ENCODE data around the gene CARS2.

DNA sequence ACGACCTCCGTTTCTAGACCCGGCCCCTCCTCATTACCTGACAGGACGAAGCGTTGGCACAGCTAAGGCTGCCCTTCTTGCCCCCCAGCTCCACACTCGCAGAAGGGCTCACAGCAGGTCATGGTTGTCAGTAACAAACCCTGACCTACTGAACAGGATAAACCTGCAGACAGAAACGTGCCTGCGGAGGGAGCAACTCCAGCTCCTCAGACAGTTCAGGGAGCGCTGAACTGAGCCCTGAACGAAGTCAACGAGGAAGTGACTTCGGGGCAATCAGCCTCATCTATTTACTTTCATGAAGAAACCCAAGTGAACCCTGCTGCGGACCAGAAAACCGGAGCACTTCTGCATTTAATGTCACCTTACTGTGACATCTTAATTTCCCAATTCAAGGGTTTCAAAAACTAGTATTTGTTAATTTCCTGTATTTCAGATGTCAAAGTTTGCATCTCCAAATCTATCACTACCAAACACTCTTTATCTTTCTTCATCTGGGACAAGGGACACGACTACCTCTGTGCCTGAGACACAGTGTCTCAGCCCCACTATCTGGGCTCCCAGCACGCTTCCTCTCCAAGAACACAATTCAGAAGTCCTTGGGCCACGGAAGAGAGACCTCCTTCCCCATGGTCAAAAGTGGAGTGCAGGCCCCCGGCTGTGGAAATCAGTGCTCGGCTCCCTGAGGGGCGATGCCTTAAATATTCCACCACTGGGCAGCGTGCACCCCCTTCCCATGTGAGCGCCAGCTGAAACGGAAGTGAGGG is 40.2 kb downstream of the CARS2 start:
- TF ChIP-seq POLR2A (IDR thresholded peaks at IDR 0.05; ENCODE audit: low read depth, low read length) (no peak), POLR2AphosphoS5 (IDR thresholded peaks at IDR 0.05; ENCODE audit: low read depth, low read length) (no peak), TAF1 (IDR thresholded peaks at IDR 0.05; ENCODE audit: low read depth, low read length) (no peak), SPI1 (IDR thresholded peaks at IDR 0.05; ENCODE audit: low read depth, low read length) (peak; percentile 41), POU2F2 (IDR thresholded peaks at IDR 0.05; ENCODE audit: low read depth, low read length) (no peak), PAX5 (IDR thresholded peaks at IDR 0.05; ENCODE audit: insufficient read depth, low read length, severe bottlenecking) (no peak)

Data from GM12891 (cell line).